ENCODE data around the gene ADAMTS3. TPM values are rescaled to one million over a fixed set of nuclear protein-coding genes. Genes with fewer than 3 reads are reported as not detected.

ADAMTS3 gene
- total and polyA plus RNA-seq, 2 of the 13 experiments (the other 11 are each of a cell fraction or from before 2014, with no cell fraction given): not detected

- TF ChIP-seq ZNF75D (CRISPR knock-in tag; IDR thresholded peaks at IDR 0.05; ENCODE audit: borderline replicate concordance) (no peak), ZNF839 (CRISPR knock-in tag; IDR thresholded peaks at IDR 0.05; ENCODE audit: borderline replicate concordance) (no peak), RAD21 (CRISPR knock-in tag; IDR thresholded peaks at IDR 0.05) (no peak), ZFP82 (CRISPR knock-in tag; IDR thresholded peaks at IDR 0.05; ENCODE audit: borderline replicate concordance) (no peak), ZNF577 (CRISPR knock-in tag; IDR thresholded peaks at IDR 0.05; ENCODE audit: borderline replicate concordance, low read depth) (no peak), CSRNP1 (CRISPR knock-in tag; IDR thresholded peaks at IDR 0.05) (no peak), KAT7 (CRISPR knock-in tag; IDR thresholded peaks at IDR 0.05; ENCODE audit: borderline replicate concordance) (no peak), ZNF550 (CRISPR knock-in tag; IDR thresholded peaks at IDR 0.05; ENCODE audit: borderline replicate concordance) (no peak), CBFB (CRISPR knock-in tag; IDR thresholded peaks at IDR 0.05) (no peak)
These were observed 41.9 kb downstream of the ADAMTS3 start (continued) for GRCh38 chr4:72527038-72527646.

- H3K79me2 ChIP-seq (ENCODE audit: insufficient read depth, low read length): no peaks in the 10 kb centered on the region
- H3K27me3 ChIP-seq (ENCODE audit: control insufficient read depth in 1 of 2, insufficient read depth in 2 of 2, low read length in 2 of 2): no peaks in the 10 kb centered on the region
- no peaks in the 10 kb centered on the region for H3K9me3 ChIP-seq (ENCODE audit: low read length)
- no peaks in the 10 kb centered on the region for H3K36me3 ChIP-seq (replicated peaks in 1 of 2; ENCODE audit: control insufficient read depth in 1 of 2, insufficient read depth in 2 of 2, low read length in 2 of 2)
- intact Hi-C loops (cut with micrococcal nuclease; ENCODE audit: unreplicated experiment) (no loop called here), in situ Hi-C loops (cut with HindIII; ENCODE audit: extremely low pct_ligation_motif_present, low pct_unique_long_range_greater_than_20kb) (no loop called here)
- 0% methylated on average over 2 of the region's 2 CpGs for WGBS (ENCODE audit: low lambda C conversion rate)
- no peak overlapping the region for H3K9ac ChIP-seq (ENCODE audit: insufficient read depth, low read depth, low read length)
- ChIA-PET POLR2A (no interaction called here), CTCF (ENCODE audit: low intra/inter-chr PET ratio, low total read pairs) (no interaction called here)
- H3K27ac ChIP-seq (ENCODE audit: extremely low read length, insufficient read depth, low read length): no peak overlapping the region
- H3K4me3 ChIP-seq (replicated peaks in 1 of 3; ENCODE audit: insufficient read depth in 1 of 3, low read depth in 2 of 3, low read length in 3 of 3): no peak overlapping the region
- TF ChIP-seq NFE2L1 (CRISPR knock-in tag; IDR thresholded peaks at IDR 0.05; ENCODE audit: borderline replicate concordance): no peak
- TF ChIP-seq CTCF (CRISPR knock-in tag; IDR thresholded peaks at IDR 0.05): no peak
- no peaks in the 10 kb centered on the region for H4K20me1 ChIP-seq (ENCODE audit: insufficient read depth, low read length)
- H2AFZ ChIP-seq (ENCODE audit: low read length): no peak overlapping the region
- BruUV-seq (replicated peaks): no TSS peak
- no peaks in the 10 kb centered on the region for H3K4me1 ChIP-seq (ENCODE audit: insufficient read depth, low read length)
- no peak overlapping the region for H3K4me2 ChIP-seq (ENCODE audit: low read depth, low read length)
- no peak for DNase-seq (ENCODE audit: low spot score)
- FAIRE-seq: no peak
- ATAC-seq: no peak
These were observed 43.1 kb downstream of the ADAMTS3 start for GRCh38 chr4:72525938-72526337.

All from HepG2 (cell line).